Trophoblast cell (in vitro differentiated cells and primary cell): ENCODE measurements around the gene ST8SIA5.
A peak's percentile ranks its signal among the peaks of the same experiment; 100 is the strongest.

ENCODE experiments used
- DNase-seq, 2 donors: peaks; one replicate each; pipeline ENCODE4 v3.0.0-alpha.2; 2016
- H2AFZ ChIP-seq: 2 replicates; pipeline ENCODE4 v1.6.1; 2013; ENCODE audit warnings: low read length, moderate library complexity, mild to moderate bottlenecking; ENCODE audit not compliant: insufficient read depth, poor library complexity
- H2AK5ac ChIP-seq: 2 replicates; pipeline ENCODE4 v1.6.1; 2013; ENCODE audit warnings: mild to moderate bottlenecking, low read length
- H2BK120ac ChIP-seq: 2 replicates; pipeline ENCODE4 v1.6.1; 2013; ENCODE audit warnings: low read length, mild to moderate bottlenecking, moderate library complexity; ENCODE audit not compliant: insufficient read depth, poor library complexity
- H2BK12ac ChIP-seq: 2 replicates; pipeline ENCODE4 v1.6.1; 2013; ENCODE audit warnings: mild to moderate bottlenecking, low read length, moderate library complexity
- H2BK5ac ChIP-seq: 2 replicates; pipeline ENCODE4 v1.6.1; 2013; ENCODE audit warnings: low read length, low read depth, moderate library complexity, mild to moderate bottlenecking; ENCODE audit not compliant: poor library complexity
- H3K14ac ChIP-seq: 2 replicates; pipeline ENCODE4 v1.6.1; 2013; ENCODE audit warnings: mild to moderate bottlenecking, low read length
- H3K18ac ChIP-seq: 2 replicates; pipeline ENCODE4 v1.6.1; 2013; ENCODE audit warnings: mild to moderate bottlenecking, low read length
- H3K23ac ChIP-seq: 2 replicates; pipeline ENCODE4 v1.6.1; 2013; ENCODE audit warnings: low read length
- H3K27ac ChIP-seq: 2 replicates; pipeline ENCODE4 v1.5.1; 2013; ENCODE audit warnings: low read depth, mild to moderate bottlenecking, inconsistent platforms, low read length, moderate library complexity
- H3K27me3 ChIP-seq: 2 replicates; pipeline ENCODE4 v1.6.1; 2013; ENCODE audit warnings: inconsistent platforms, mild to moderate bottlenecking, low read length, moderate library complexity; ENCODE audit not compliant: insufficient read depth
- H3K36me3 ChIP-seq, 2 experiments: 1 replicate in 1 of 2; 2 replicates in 1 of 2; pipeline ENCODE4 v1.6.1; 2013; ENCODE audit warnings: low read length in 2 of 2, mild to moderate bottlenecking in 2 of 2, moderate library complexity in 1 of 2; ENCODE audit not compliant: insufficient read depth in 2 of 2, control insufficient read depth in 1 of 2
- H3K4ac ChIP-seq: 2 replicates; pipeline ENCODE4 v1.6.1; 2013; ENCODE audit warnings: low read depth, mild to moderate bottlenecking, low read length, moderate library complexity
- H3K4me1 ChIP-seq, 2 experiments: 1 replicate in 1 of 2; 2 replicates in 1 of 2; pipeline ENCODE4 v1.6.1; 2013; ENCODE audit warnings: low read length in 2 of 2, mild to moderate bottlenecking in 2 of 2, moderate library complexity in 1 of 2; ENCODE audit not compliant: insufficient read depth in 2 of 2, control insufficient read depth in 1 of 2
- H3K4me2 ChIP-seq: 2 replicates; pipeline ENCODE4 v1.6.1; 2013; ENCODE audit warnings: inconsistent platforms, mild to moderate bottlenecking, low read length, moderate library complexity
- H3K4me3 ChIP-seq: 2 replicates; pipeline ENCODE4 v1.5.1; 2013; ENCODE audit warnings: mild to moderate bottlenecking, low read depth, low read length, inconsistent platforms
- H3K79me1 ChIP-seq: one replicate; pipeline ENCODE4 v1.6.1; 2013; ENCODE audit warnings: low read length
- H3K79me2 ChIP-seq: 2 replicates; pipeline ENCODE4 v1.6.1; 2013; ENCODE audit warnings: low read length, mild to moderate bottlenecking; ENCODE audit not compliant: control insufficient read depth, insufficient read depth, poor library complexity
- H3K9ac ChIP-seq: 2 replicates; pipeline ENCODE4 v1.6.1; 2013; ENCODE audit warnings: mild to moderate bottlenecking, low read length
- H3K9me3 ChIP-seq: 2 replicates; pipeline ENCODE4 v1.6.1; 2013; ENCODE audit warnings: low read depth, mild to moderate bottlenecking, control low read depth, inconsistent platforms, low read length; ENCODE audit not compliant: insufficient read depth
- H4K12ac ChIP-seq: 2 replicates; pipeline ENCODE4 v1.6.1; 2013; ENCODE audit warnings: low read depth, mild to moderate bottlenecking, low read length, moderate library complexity
- H4K8ac ChIP-seq: 2 replicates; pipeline ENCODE4 v1.6.1; 2013; ENCODE audit warnings: low read depth, mild to moderate bottlenecking, low read length, moderate library complexity
- H4K91ac ChIP-seq: one replicate; pipeline ENCODE4 v1.6.1; 2013; ENCODE audit warnings: low read depth, mild to moderate bottlenecking, low read length, moderate library complexity
- WGBS: extraction: QIAGEN DNeasy Blood & Tissue Kit; methylation state at CpG from one replicate; pipeline ENCODE4 v1.1.7; 2013; ENCODE audit warnings: missing lambda C conversion rate; ENCODE audit not compliant: insufficient read length, insufficient coverage; ENCODE audit errors: extremely low coverage; 5-methylcytosine and 5-hydroxymethylcytosine counted together

The ST8SIA5 gene

GRCh38 chr18:46736135-46736534, 20.7 kb downstream of the ST8SIA5 start:
- no peak overlapping the region for H3K4me2 ChIP-seq
- no peaks in the 10 kb centered on the region for H3K4me1 ChIP-seq
- no peak overlapping the region for H4K12ac ChIP-seq
- H3K18ac ChIP-seq = no peak overlapping the region
- no peak for DNase-seq
- H3K79me2 ChIP-seq = no peaks in the 10 kb centered on the region
- no peak overlapping the region for H2BK5ac ChIP-seq
- H2BK120ac ChIP-seq = no peak overlapping the region
- no peaks in the 10 kb centered on the region for H3K27me3 ChIP-seq
- H3K4ac ChIP-seq = no peak overlapping the region
- H3K14ac ChIP-seq = no peak overlapping the region
- no peaks in the 10 kb centered on the region for H3K79me1 ChIP-seq
- no CpG with 5 or more reads among the region's 5 CpGs for WGBS
- no peak overlapping the region for H4K8ac ChIP-seq
- no peak overlapping the region for H3K27ac ChIP-seq
- no peaks in the 10 kb centered on the region for H3K36me3 ChIP-seq
- no peak overlapping the region for H3K23ac ChIP-seq
- H3K9ac ChIP-seq = no peak overlapping the region
- H3K9me3 ChIP-seq = peaks cover 7% of the 10 kb centered on the region
- H2AK5ac ChIP-seq = no peak overlapping the region
- no peak overlapping the region for H2AFZ ChIP-seq
- no peak overlapping the region for H2BK12ac ChIP-seq
- peak overlapping the region; percentile 54 for H3K4me3 ChIP-seq
- H4K91ac ChIP-seq = no peak overlapping the region

- no peak overlapping the region for H3K18ac ChIP-seq
- no peak overlapping the region for H4K8ac ChIP-seq
- no peak overlapping the region for H3K27ac ChIP-seq
- H4K91ac ChIP-seq = no peak overlapping the region
- no peak overlapping the region for H2AK5ac ChIP-seq
- no peak overlapping the region for H3K23ac ChIP-seq
- H3K79me2 ChIP-seq = no peaks in the 10 kb centered on the region
- H3K79me1 ChIP-seq = no peaks in the 10 kb centered on the region
- no peak overlapping the region for H2BK12ac ChIP-seq
- no CpG with 5 or more reads among the region's 4 CpGs for WGBS
- H3K4ac ChIP-seq = no peak overlapping the region
- no peak overlapping the region for H3K4me3 ChIP-seq
- no peak overlapping the region for H2BK5ac ChIP-seq
- DNase-seq = no peak
- no peak overlapping the region for H3K9ac ChIP-seq
- no peak overlapping the region for H2BK120ac ChIP-seq
- H2AFZ ChIP-seq = no peak overlapping the region
- H3K4me1 ChIP-seq = no peaks in the 10 kb centered on the region
- no peak overlapping the region for H3K4me2 ChIP-seq
- H3K36me3 ChIP-seq = no peaks in the 10 kb centered on the region
- no peak overlapping the region for H3K14ac ChIP-seq
- peaks cover 7% of the 10 kb centered on the region for H3K9me3 ChIP-seq
- H3K27me3 ChIP-seq = no peaks in the 10 kb centered on the region
- H4K12ac ChIP-seq = no peak overlapping the region
These were observed 21.9 kb downstream of the ST8SIA5 start for GRCh38 chr18:46734981-46735380.

GRCh38 chr18:46733872-46734271, 23.0 kb downstream of the ST8SIA5 start:
- Histone ChIP-seq H2AK5ac (no peak overlapping the region), H2BK12ac (no peak overlapping the region), H3K18ac (no peak overlapping the region), H4K91ac (no peak overlapping the region), H3K79me2 (no peaks in the 10 kb centered on the region), H4K12ac (no peak overlapping the region), H2BK5ac (no peak overlapping the region), H3K27me3 (no peaks in the 10 kb centered on the region), H3K36me3 (no peaks in the 10 kb centered on the region), H3K14ac (no peak overlapping the region), H2BK120ac (no peak overlapping the region), H3K4me1 (no peaks in the 10 kb centered on the region), H3K4ac (no peak overlapping the region), H3K4me3 (no peak overlapping the region), H3K4me2 (no peak overlapping the region), H4K8ac (no peak overlapping the region), H3K9me3 (peaks cover 15% of the 10 kb centered on the region), H3K9ac (no peak overlapping the region), H3K23ac (no peak overlapping the region), H3K27ac (no peak overlapping the region), H2AFZ (no peak overlapping the region), H3K79me1 (no peaks in the 10 kb centered on the region)
- no peak for DNase-seq
- WGBS = no CpG with 5 or more reads among the region's 11 CpGs

- Histone ChIP-seq H2BK120ac (no peak overlapping the region), H3K23ac (no peak overlapping the region), H2BK12ac (no peak overlapping the region), H3K79me2 (no peaks in the 10 kb centered on the region), H4K91ac (no peak overlapping the region), H4K12ac (no peak overlapping the region), H3K4me2 (no peak overlapping the region), H3K18ac (no peak overlapping the region), H2AFZ (no peak overlapping the region), H3K4me3 (no peak overlapping the region), H3K36me3 (no peaks in the 10 kb centered on the region), H3K4me1 (no peaks in the 10 kb centered on the region), H3K27me3 (no peaks in the 10 kb centered on the region), H3K14ac (no peak overlapping the region), H3K9ac (no peak overlapping the region), H2AK5ac (no peak overlapping the region), H3K4ac (no peak overlapping the region), H2BK5ac (no peak overlapping the region), H3K79me1 (no peaks in the 10 kb centered on the region), H3K27ac (no peak overlapping the region), H3K9me3 (peaks cover 23% of the 10 kb centered on the region), H4K8ac (no peak overlapping the region)
- no peak for DNase-seq
- no CpG with 5 or more reads among the region's 6 CpGs for WGBS
These were observed 24.1 kb downstream of the ST8SIA5 start for GRCh38 chr18:46732801-46733200.
